Subcutaneous abdominal adipose tissue (tissue), 5 donors: ENCODE data around the gene NFKBIA.
"Not testable (repeated sequence)": the region's sequence is repeated elsewhere in the genome, so short reads cannot be mapped to it uniquely, and the experiment has no call there.

Source experiments
- H3K27ac ChIP-seq: one replicate; pipeline ENCODE4 v1.7.0; 2013; ENCODE audit warnings: low read depth, mild to moderate bottlenecking, inconsistent platforms, low read length, moderate library complexity
- H3K27me3 ChIP-seq, 5 donors: one replicate each; pipeline ENCODE4 v1.7.0; 2013; ENCODE audit warnings: low read length in 5 of 5, inconsistent platforms in 1 of 5; ENCODE audit not compliant: control insufficient read depth in 5 of 5, insufficient read depth in 4 of 5
- H3K36me3 ChIP-seq, 5 donors: one replicate each; pipeline ENCODE4 v1.7.0; 2013; ENCODE audit warnings: low read length in 5 of 5; ENCODE audit not compliant: control insufficient read depth in 5 of 5, insufficient read depth in 5 of 5
- H3K4me1 ChIP-seq, 5 donors: one replicate each; pipeline ENCODE4 v1.7.0; 2013; ENCODE audit warnings: low read length in 5 of 5, mild to moderate bottlenecking in 3 of 5, moderate library complexity in 1 of 5; ENCODE audit not compliant: control insufficient read depth in 5 of 5, insufficient read depth in 5 of 5
- H3K4me3 ChIP-seq, 5 donors: one replicate each; pipeline ENCODE4 v1.7.0; 2013; ENCODE audit warnings: low read length in 5 of 5, low read depth in 1 of 5
- H3K9ac ChIP-seq, 5 donors: one replicate each; pipeline ENCODE4 v1.7.0; 2013; ENCODE audit warnings: low read length in 5 of 5, mild to moderate bottlenecking in 4 of 5, moderate library complexity in 3 of 5
- H3K9me3 ChIP-seq, 5 donors: one replicate each; pipeline ENCODE4 v1.7.0; 2013; ENCODE audit warnings: low read length in 5 of 5; ENCODE audit not compliant: control insufficient read depth in 5 of 5
- donor health status: healthy.
- donor health status: healthy.
- donor health status: healthy.
- donor health status: healthy.
- donor health status: healthy.

The NFKBIA gene

DNA sequence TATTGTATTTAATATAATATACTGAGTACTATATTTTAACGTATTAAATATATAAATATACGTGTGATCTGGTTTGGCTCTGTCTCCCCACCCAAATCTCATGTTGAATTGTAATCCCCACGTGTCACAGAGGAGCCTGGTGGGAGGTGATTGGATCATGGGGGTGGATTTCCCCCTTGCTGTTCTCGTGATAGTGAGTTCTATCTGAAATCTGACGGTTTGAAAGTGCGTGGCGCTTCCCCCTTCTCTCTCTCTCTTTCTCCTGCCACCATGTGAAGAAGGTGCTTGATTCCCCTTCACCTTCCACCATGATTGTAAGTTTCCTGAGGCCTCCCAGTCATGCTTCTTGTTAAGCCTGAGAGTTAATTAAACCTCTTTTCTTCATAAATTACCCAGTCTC is 44.9 kb downstream of the NFKBIA start:
- H3K27me3 ChIP-seq, H3K27ac ChIP-seq, H3K4me3 ChIP-seq, H3K36me3 ChIP-seq, H3K9me3 ChIP-seq, H3K9ac ChIP-seq: not testable (repeated sequence)
- peaks cover 7 to 20% (median 11%) of the 10 kb centered on the region in 5 donors for H3K4me1 ChIP-seq

- Histone ChIP-seq H3K27ac (no peak overlapping the region), H3K9ac (no peak overlapping the region), H3K27me3 (no peaks in the 10 kb centered on the region), H3K9me3 (no peaks in the 10 kb centered on the region), H3K4me1 (peaks cover 7 to 26% (median 20%) of the 10 kb centered on the region in 5 donors), H3K4me3 (no peak overlapping the region), H3K36me3 (no peaks in the 10 kb centered on the region)
Measured at GRCh38 chr14:35355981-35356841, 48.3 kb downstream of the NFKBIA start.

- H3K27ac ChIP-seq, H3K9me3 ChIP-seq, H3K9ac ChIP-seq, H3K4me3 ChIP-seq, H3K36me3 ChIP-seq, H3K27me3 ChIP-seq: not testable (repeated sequence)
- H3K4me1 ChIP-seq: peaks cover 7 to 26% (median 20%) of the 10 kb centered on the region in 5 donors
Measured at GRCh38 chr14:35355235-35355634, 49.3 kb downstream of the NFKBIA start.

DNA sequence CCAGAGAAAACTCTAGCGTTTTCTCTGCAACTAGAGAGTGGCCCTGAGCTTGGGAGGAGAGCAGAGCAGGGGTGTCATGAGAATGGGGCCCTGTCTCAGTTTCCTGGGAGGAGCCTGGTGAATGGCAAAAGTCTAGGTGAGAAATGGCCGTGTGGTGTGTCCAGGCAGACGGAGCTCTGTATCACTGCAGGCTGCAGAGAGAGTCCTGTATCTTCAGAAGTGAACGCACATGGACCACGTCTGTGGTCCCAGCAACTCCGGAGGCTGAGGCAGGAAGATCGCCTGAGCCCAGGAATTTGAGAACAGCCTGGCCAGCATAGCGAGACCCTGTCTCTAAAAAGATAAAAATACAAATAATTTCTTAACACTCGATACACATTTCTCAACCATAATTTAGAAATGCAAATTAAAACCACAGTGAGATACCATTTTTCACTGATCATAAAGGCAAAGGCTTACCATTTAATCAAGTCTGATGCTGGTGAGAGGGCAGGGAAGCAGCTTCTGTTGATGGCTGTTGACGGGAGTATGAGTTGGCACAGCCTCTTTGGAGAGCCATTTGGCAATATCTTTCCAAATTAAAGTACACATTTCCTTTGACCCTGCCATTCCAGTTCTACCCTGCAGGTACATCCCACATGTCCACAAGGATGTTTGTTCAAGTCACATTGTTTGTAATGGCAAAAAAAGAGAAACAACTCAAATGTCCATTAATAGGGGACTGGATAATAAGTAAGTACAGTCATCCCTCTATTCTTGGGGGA is 51.0 kb downstream of the NFKBIA start:
- Histone ChIP-seq H3K4me3 (no peak overlapping the region), H3K4me1 (peaks cover 7 to 26% (median 20%) of the 10 kb centered on the region in 5 donors), H3K27ac (no peak overlapping the region), H3K36me3 (no peaks in the 10 kb centered on the region), H3K9ac (no peak overlapping the region), H3K27me3 (no peaks in the 10 kb centered on the region), H3K9me3 (no peaks in the 10 kb centered on the region)

- Histone ChIP-seq H3K9ac (no peak overlapping the region), H3K4me3 (no peak overlapping the region), H3K27me3 (no peaks in the 10 kb centered on the region), H3K27ac (no peak overlapping the region), H3K4me1 (peaks cover 7 to 28% (median 23%) of the 10 kb centered on the region in 5 donors), H3K36me3 (no peaks in the 10 kb centered on the region), H3K9me3 (no peaks in the 10 kb centered on the region)
Measured at GRCh38 chr14:35352274-35353233, 52.0 kb downstream of the NFKBIA start.

DNA sequence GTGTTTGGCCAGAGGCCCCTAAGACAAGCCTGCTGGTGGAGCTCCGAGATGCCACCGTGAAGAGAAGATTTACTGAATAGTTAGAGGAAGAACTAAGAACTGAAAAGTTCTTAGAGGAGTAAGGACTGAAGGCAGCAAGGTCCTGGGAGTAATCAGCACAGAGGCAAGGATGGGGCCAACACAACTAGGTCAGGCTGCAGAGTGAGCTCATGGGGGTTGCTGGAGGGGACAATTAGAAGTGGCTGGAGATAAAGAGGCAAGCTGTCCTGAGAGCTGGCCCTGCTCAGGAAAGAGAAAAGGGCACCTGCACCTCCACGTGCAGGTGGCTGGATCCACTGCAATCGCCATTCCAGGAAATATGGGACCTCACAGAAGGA is 52.7 kb downstream of the NFKBIA start:
- no peak overlapping the region for H3K27ac ChIP-seq
- H3K36me3 ChIP-seq: no peaks in the 10 kb centered on the region
- no peaks in the 10 kb centered on the region for H3K27me3 ChIP-seq
- no peak overlapping the region for H3K9ac ChIP-seq
- no peaks in the 10 kb centered on the region for H3K9me3 ChIP-seq
- peaks cover 7 to 28% (median 23%) of the 10 kb centered on the region in 5 donors for H3K4me1 ChIP-seq
- H3K4me3 ChIP-seq: no peak overlapping the region
